Liver (tissue), 9 donors: ENCODE data around the gene MEFV. TPM values are rescaled to one million over a fixed set of nuclear protein-coding genes. Genes with fewer than 3 reads are reported as not detected.

Experiments
- DNase-seq: peaks from one replicate; pipeline ENCODE4 v3.0.0-alpha.2; 2017; ENCODE audit warnings: low spot score
- H3K27ac ChIP-seq, 2 donors: one replicate each; pipeline ENCODE4 v1.7.0; 2013; ENCODE audit warnings: inconsistent platforms in 2 of 2, low read length in 2 of 2, control low read depth in 1 of 2, low read depth in 1 of 2, mild to moderate bottlenecking in 1 of 2
- H3K27me3 ChIP-seq, 4 donors: one replicate each; pipeline versions ENCODE4 v1.6.1 to v1.7.0; 2013; ENCODE audit warnings: low read length in 3 of 4, inconsistent platforms in 1 of 4, mild to moderate bottlenecking in 1 of 4, moderate library complexity in 1 of 4; ENCODE audit not compliant: control insufficient read depth in 4 of 4, insufficient read depth in 4 of 4
- H3K36me3 ChIP-seq, 4 donors: one replicate each; pipeline versions ENCODE4 v1.6.1 to v1.7.0; 2013; ENCODE audit warnings: low read length in 3 of 4, mild to moderate bottlenecking in 3 of 4, low read depth in 1 of 4, moderate library complexity in 1 of 4; ENCODE audit not compliant: control insufficient read depth in 4 of 4, insufficient read depth in 3 of 4
- H3K4me1 ChIP-seq, 4 donors: one replicate each; pipeline versions ENCODE4 v1.6.1 to v1.7.0; 2013; ENCODE audit warnings: low read length in 3 of 4, mild to moderate bottlenecking in 3 of 4, moderate library complexity in 1 of 4; ENCODE audit not compliant: control insufficient read depth in 4 of 4, insufficient read depth in 4 of 4
- H3K4me3 ChIP-seq, 3 donors: one replicate each; pipeline versions ENCODE4 v1.6.1 to v1.7.0; 2013; ENCODE audit warnings: low read length in 3 of 3, control low read depth in 1 of 3, low read depth in 1 of 3, mild to moderate bottlenecking in 1 of 3
- H3K9ac ChIP-seq, 2 donors: one replicate each; pipeline ENCODE4 v1.7.0; 2013; ENCODE audit warnings: low read length in 2 of 2, mild to moderate bottlenecking in 2 of 2, moderate library complexity in 2 of 2, control low read depth in 1 of 2, low read depth in 1 of 2
- H3K9me3 ChIP-seq, 4 donors: one replicate each; pipeline versions ENCODE4 v1.6.1 to v1.7.0; 2013; ENCODE audit warnings: low read length in 3 of 4; ENCODE audit not compliant: control insufficient read depth in 4 of 4
- CTCF ChIP-seq: fragments of 150-350 bp; IDR thresholded peaks from 2 replicates; pipeline ENCODE4 v1.5.1; 2017; ENCODE audit warnings: improper control_type of control experiment, low read depth, low read length; ENCODE audit not compliant: missing input control
- EGR1 ChIP-seq, 2 donors: IDR thresholded peaks; 2 replicates each; pipeline ENCODE4 v1.6.1; 2016 to 2018; ENCODE audit warnings: antibody characterized with exemption in 2 of 2, low read depth in 2 of 2
- FOXA1 ChIP-seq: IDR thresholded peaks from 2 replicates; pipeline ENCODE4 v1.6.1; 2016; ENCODE audit warnings: antibody characterized with exemption
- FOXA2 ChIP-seq: IDR thresholded peaks from 2 replicates; pipeline ENCODE4 v1.6.1; 2016; ENCODE audit warnings: antibody characterized with exemption
- GABPA ChIP-seq, 2 donors: IDR thresholded peaks in 1 of 2; conservative IDR thresholded peaks in 1 of 2; 2 replicates each; pipeline ENCODE4 v1.6.1; 2016; ENCODE audit warnings: antibody characterized with exemption in 2 of 2, mild to moderate bottlenecking in 1 of 2, moderate library complexity in 1 of 2
- HNF4A ChIP-seq, 2 donors: conservative IDR thresholded peaks; 2 replicates each; pipeline ENCODE4 v1.6.1; 2016; ENCODE audit warnings: antibody characterized with exemption in 2 of 2, mild to moderate bottlenecking in 2 of 2
- HNF4G ChIP-seq: IDR thresholded peaks from 2 replicates; pipeline ENCODE4 v1.6.1; 2016; ENCODE audit warnings: antibody characterized with exemption
- JUND ChIP-seq, 2 donors: IDR thresholded peaks; 2 replicates each; pipeline ENCODE4 v1.6.1; 2016; ENCODE audit warnings: antibody characterized with exemption in 2 of 2
- MAX ChIP-seq: IDR thresholded peaks from 2 replicates; pipeline ENCODE4 v1.6.1; 2016; ENCODE audit warnings: antibody characterized with exemption
- NR2F2 ChIP-seq: IDR thresholded peaks from 2 replicates; pipeline ENCODE4 v1.6.1; 2016; ENCODE audit warnings: antibody characterized with exemption
- RAD21 ChIP-seq, 2 donors: IDR thresholded peaks; 2 replicates each; pipeline ENCODE4 v1.6.1; 2016; ENCODE audit warnings: antibody characterized with exemption in 2 of 2, mild to moderate bottlenecking in 2 of 2
- RXRA ChIP-seq, 2 donors: IDR thresholded peaks; 2 replicates each; pipeline ENCODE4 v1.6.1; 2017 to 2018; ENCODE audit warnings: antibody characterized with exemption in 2 of 2, mild to moderate bottlenecking in 1 of 2
- SP1 ChIP-seq: IDR thresholded peaks from 2 replicates; pipeline ENCODE4 v1.6.1; 2018; ENCODE audit warnings: antibody characterized with exemption, mild to moderate bottlenecking
- TAF1 ChIP-seq: conservative IDR thresholded peaks from 2 replicates; pipeline ENCODE4 v1.6.1; 2016; ENCODE audit warnings: antibody characterized with exemption, mild to moderate bottlenecking
- YY1 ChIP-seq: IDR thresholded peaks from 2 replicates; pipeline ENCODE4 v1.6.1; 2016; ENCODE audit warnings: antibody characterized with exemption, mild to moderate bottlenecking
- ZBTB33 ChIP-seq: IDR thresholded peaks from 2 replicates; pipeline ENCODE4 v1.6.1; 2016; ENCODE audit warnings: antibody characterized with exemption
- WGBS: extraction: QIAGEN DNeasy Blood & Tissue Kit; methylation state at CpG from one replicate; pipeline ENCODE4 v1.1.7; 2013; 5-methylcytosine and 5-hydroxymethylcytosine counted together
- polyA plus RNA-seq, 2 donors: library from polyadenylated mRNA; stranded (reverse) in 1 of 2; unstranded in 1 of 2; fragments of 200-250 nt in 1 of 2; fragments of >200 nt in 1 of 2; fragmentation: Nextera tagmentation in 1 of 2; extraction: Ambion mirVana in 1 of 2; gene quantifications; one replicate each; pipeline versions ENCODE4 v1.2.1 to v1.2.3, GENCODE V29; 2013 to 2015
- total RNA-seq, 2 donors: library from RNA; depleted of rRNA; stranded (reverse); fragments of >200 nt; gene quantifications; one replicate each; pipeline ENCODE4 v1.2.3, GENCODE V29; 2014
- TF ChIP-seq, protein P1 (sequence below): IDR thresholded peaks from 2 replicates; pipeline ENCODE4 v1.6.1; 2016; ENCODE audit warnings: antibody characterized with exemption, mild to moderate bottlenecking
- TF ChIP-seq, protein P2 (sequence below): IDR thresholded peaks from 2 replicates; pipeline ENCODE4 v1.6.1; 2016; ENCODE audit warnings: antibody characterized with exemption
- donor health status: healthy.
- donor health status: healthy.
- donor health status: healthy.
- donor health status: healthy.
- donor health status: healthy.

The MEFV gene
- total and polyA plus RNA-seq, 4 donors = 0.33 to 3.3 (median 0.79) TPM

- H3K9ac ChIP-seq = no peak overlapping the region
- TF ChIP-seq FOXA1 (no peak), YY1 (no peak), HNF4A (conservative IDR thresholded peaks at IDR 0.05) (no peak), RAD21 (IDR thresholded peaks at IDR 0.05) (no peak)
- TF ChIP-seq, protein P1, sequence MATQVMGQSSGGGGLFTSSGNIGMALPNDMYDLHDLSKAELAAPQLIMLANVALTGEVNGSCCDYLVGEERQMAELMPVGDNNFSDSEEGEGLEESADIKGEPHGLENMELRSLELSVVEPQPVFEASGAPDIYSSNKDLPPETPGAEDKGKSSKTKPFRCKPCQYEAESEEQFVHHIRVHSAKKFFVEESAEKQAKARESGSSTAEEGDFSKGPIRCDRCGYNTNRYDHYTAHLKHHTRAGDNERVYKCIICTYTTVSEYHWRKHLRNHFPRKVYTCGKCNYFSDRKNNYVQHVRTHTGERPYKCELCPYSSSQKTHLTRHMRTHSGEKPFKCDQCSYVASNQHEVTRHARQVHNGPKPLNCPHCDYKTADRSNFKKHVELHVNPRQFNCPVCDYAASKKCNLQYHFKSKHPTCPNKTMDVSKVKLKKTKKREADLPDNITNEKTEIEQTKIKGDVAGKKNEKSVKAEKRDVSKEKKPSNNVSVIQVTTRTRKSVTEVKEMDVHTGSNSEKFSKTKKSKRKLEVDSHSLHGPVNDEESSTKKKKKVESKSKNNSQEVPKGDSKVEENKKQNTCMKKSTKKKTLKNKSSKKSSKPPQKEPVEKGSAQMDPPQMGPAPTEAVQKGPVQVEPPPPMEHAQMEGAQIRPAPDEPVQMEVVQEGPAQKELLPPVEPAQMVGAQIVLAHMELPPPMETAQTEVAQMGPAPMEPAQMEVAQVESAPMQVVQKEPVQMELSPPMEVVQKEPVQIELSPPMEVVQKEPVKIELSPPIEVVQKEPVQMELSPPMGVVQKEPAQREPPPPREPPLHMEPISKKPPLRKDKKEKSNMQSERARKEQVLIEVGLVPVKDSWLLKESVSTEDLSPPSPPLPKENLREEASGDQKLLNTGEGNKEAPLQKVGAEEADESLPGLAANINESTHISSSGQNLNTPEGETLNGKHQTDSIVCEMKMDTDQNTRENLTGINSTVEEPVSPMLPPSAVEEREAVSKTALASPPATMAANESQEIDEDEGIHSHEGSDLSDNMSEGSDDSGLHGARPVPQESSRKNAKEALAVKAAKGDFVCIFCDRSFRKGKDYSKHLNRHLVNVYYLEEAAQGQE = no peak
- H3K4me3 ChIP-seq = no peak overlapping the region
- peaks cover 4 to 14% (median 7%) of the 10 kb centered on the region in 4 donors for H3K9me3 ChIP-seq
- H3K27ac ChIP-seq = no peak overlapping the region
- H3K27me3 ChIP-seq = no peaks in the 10 kb centered on the region
- peaks cover 2 to 11% (median 8%) of the 10 kb centered on the region in 4 donors for H3K4me1 ChIP-seq
- WGBS = 80% methylated on average over 29 of the region's 29 CpGs
- no peak for DNase-seq
- peaks cover 5 to 20% (median 18%) of the 10 kb centered on the region in 4 donors for H3K36me3 ChIP-seq
Measured at GRCh38 chr16:3235856-3236669, 20.4 kb downstream of the MEFV start.

- TF ChIP-seq ZBTB33 (peak; percentile 36), TAF1 (peak; percentile 67), HNF4G (no peak), FOXA2 (no peak), MAX (peak; percentile 62), HNF4A (conservative IDR thresholded peaks at IDR 0.05) (peak in 1 of 2 donors; percentile 14), FOXA1 (no peak), EGR1 (IDR thresholded peaks at IDR 0.05; ENCODE audit: low read depth in 2 of 2) (no peak), NR2F2 (peak; percentile 40), YY1 (peak; percentile 54), RAD21 (IDR thresholded peaks at IDR 0.05) (peak; percentile 40 to 58), SP1 (peak; percentile 31), CTCF (no peak), JUND (IDR thresholded peaks at IDR 0.05) (no peak), RXRA (IDR thresholded peaks at IDR 0.05) (peak; percentile 26 to 27), GABPA (IDR thresholded peaks at IDR 0.05 in 1 of 2, conservative IDR thresholded peaks at IDR 0.05 in 1 of 2) (peak; percentile 86 to 97)
- TF ChIP-seq, protein P2, sequence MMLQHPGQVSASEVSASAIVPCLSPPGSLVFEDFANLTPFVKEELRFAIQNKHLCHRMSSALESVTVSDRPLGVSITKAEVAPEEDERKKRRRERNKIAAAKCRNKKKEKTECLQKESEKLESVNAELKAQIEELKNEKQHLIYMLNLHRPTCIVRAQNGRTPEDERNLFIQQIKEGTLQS = no peak
- TF ChIP-seq, protein P1 = no peak
- peaks cover 5 to 31% (median 28%) of the 10 kb centered on the region in 4 donors for H3K36me3 ChIP-seq
- H3K9ac ChIP-seq = peak within 1 kb of the TSS; percentile 66 to 99
- peak within 1 kb of the TSS; percentile 84 to 99 for H3K27ac ChIP-seq
- under 1% methylated on average over 59 of the region's 59 CpGs for WGBS
- H3K9me3 ChIP-seq = peaks cover 4 to 22% (median 11%) of the 10 kb centered on the region in 4 donors
- H3K27me3 ChIP-seq = no peaks in the 10 kb centered on the region
- H3K4me1 ChIP-seq = peaks cover 2 to 11% (median 8%) of the 10 kb centered on the region in 4 donors
- peak within 1 kb of the TSS; percentile 81 to 99 (median 82) for H3K4me3 ChIP-seq
- peak; percentile 93 for DNase-seq
Measured at GRCh38 chr16:3234857-3235561, 21.4 kb downstream of the MEFV start, which contains the start of gene ZNF200. Gene ZNF200 (minus strand): TSS chr16:3235158. CDS start chr16:3233755, 1,403 bp downstream.
